Sigmoid colon (tissue), 4 donors: ENCODE results near the gene MILR1.

ENCODE experiments used
- CTCF ChIP-seq, 4 experiments: fragments of 450-650 bp in 3 of 4; fragments of 200-600 bp in 1 of 4; IDR thresholded peaks; one replicate each; pipeline ENCODE4 v1.5.1; 2016 to 2019; ENCODE audit warnings: antibody characterized with exemption in 4 of 4, mild to moderate bottlenecking in 3 of 4, moderate library complexity in 2 of 4
- EP300 ChIP-seq, 4 donors: sonication (generic); formaldehyde crosslinking; IDR thresholded peaks; one replicate each; pipeline ENCODE4 v1.6.1; 2017; ENCODE audit warnings: antibody characterized with exemption in 4 of 4
- POLR2A ChIP-seq, 2 donors: fragments of 450-650 bp; IDR thresholded peaks; one replicate each; pipeline ENCODE4 v1.6.1; 2016; ENCODE audit warnings: antibody characterized with exemption in 2 of 2, mild to moderate bottlenecking in 2 of 2, moderate library complexity in 2 of 2

GRCh38 chr17:64403881-64404460 is 44.9 kb upstream of the MILR1 start:
- TF ChIP-seq CTCF (IDR thresholded peaks at IDR 0.05) (no peak), POLR2A (IDR thresholded peaks at IDR 0.05) (no peak), EP300 (IDR thresholded peaks at IDR 0.05) (no peak)
